GM23338 (cell line): ENCODE results near the gene SGO2. TPM values are rescaled to one million over a fixed set of nuclear protein-coding genes. Genes with fewer than 3 reads are reported as not detected.

ENCODE experiments used
- ATAC-seq: fragments of 200-7000 bp; cut with Tn5 transposase; 3 replicates; pipeline ENCODE4 v1.9.1; 2020
- DNase-seq: peaks from one replicate; pipeline ENCODE4 v3.0.0-alpha.2; 2015; ENCODE audit warnings: low spot score
- H2AFZ ChIP-seq: fragments of 200-600 bp; sonication (generic); 2 replicates; pipeline ENCODE4 v1.8.0; 2016; ENCODE audit warnings: antibody characterized with exemption, mild to moderate bottlenecking, moderate library complexity
- H3F3A ChIP-seq: fragments of 200-600 bp; sonication (generic); replicated peaks from 2 replicates; pipeline ENCODE4 v1.8.0; 2017; ENCODE audit warnings: antibody characterized with exemption, mixed run types, low read depth
- H3K27ac ChIP-seq: fragments of 200-600 bp; sonication (generic); 2 replicates; pipeline ENCODE4 v1.6.1; 2016; ENCODE audit warnings: low read depth
- H3K27me3 ChIP-seq: fragments of 200-600 bp; sonication (generic); 2 replicates; pipeline ENCODE4 v1.8.0; 2016; ENCODE audit warnings: mild to moderate bottlenecking, mixed run types, moderate library complexity; ENCODE audit not compliant: insufficient read depth
- H3K36me3 ChIP-seq: fragments of 200-600 bp; sonication (generic); 2 replicates; pipeline ENCODE4 v1.8.0; 2016; ENCODE audit warnings: mild to moderate bottlenecking; ENCODE audit not compliant: insufficient read depth
- H3K4me1 ChIP-seq: fragments of 200-600 bp; sonication (generic); 2 replicates; pipeline ENCODE4 v1.8.0; 2016; ENCODE audit warnings: mild to moderate bottlenecking, moderate library complexity; ENCODE audit not compliant: insufficient read depth
- H3K4me2 ChIP-seq: fragments of 200-600 bp; sonication (generic); 2 replicates; pipeline ENCODE4 v1.7.1; 2017; ENCODE audit warnings: mixed run types
- H3K4me3 ChIP-seq: fragments of 200-600 bp; sonication (generic); 2 replicates; pipeline ENCODE4 v1.6.1; 2016; ENCODE audit warnings: mixed run types
- H3K79me2 ChIP-seq: fragments of 200-600 bp; sonication (generic); replicated peaks from 2 replicates; pipeline ENCODE4 v1.8.0; 2017; ENCODE audit warnings: mild to moderate bottlenecking; ENCODE audit not compliant: insufficient read depth
- H3K9me2 ChIP-seq: fragments of 200-600 bp; sonication (generic); 2 replicates; pipeline ENCODE4 v1.8.0; 2017; ENCODE audit not compliant: insufficient read depth
- H4K20me1 ChIP-seq: fragments of 200-600 bp; sonication (generic); replicated peaks from 2 replicates; pipeline ENCODE4 v1.8.0; 2017; ENCODE audit warnings: mild to moderate bottlenecking; ENCODE audit not compliant: insufficient read depth
- H3K27ac Mint-ChIP-seq: 2 replicates; pipeline ENCODE4 v1.8.0; 2020; ENCODE audit warnings: inconsistent platforms, mild to moderate bottlenecking, moderate library complexity, mixed read lengths
- H3K27me3 Mint-ChIP-seq: 3 replicates; pipeline ENCODE4 v1.8.0; 2022; ENCODE audit warnings: low read depth, mild to moderate bottlenecking, moderate library complexity, mixed read lengths, inconsistent platforms; ENCODE audit not compliant: insufficient read depth, poor library complexity
- H3K36me3 Mint-ChIP-seq: 3 replicates; pipeline ENCODE4 v1.8.0; 2021; ENCODE audit warnings: low read depth, mild to moderate bottlenecking, inconsistent platforms, moderate library complexity, mixed read lengths
- H3K4me1 Mint-ChIP-seq: 3 replicates; pipeline ENCODE4 v1.8.0; 2020; ENCODE audit warnings: mild to moderate bottlenecking, inconsistent platforms, mixed read lengths
- H3K4me3 Mint-ChIP-seq: 3 replicates; pipeline ENCODE4 v1.8.0; 2021; ENCODE audit warnings: moderate library complexity, mild to moderate bottlenecking, inconsistent platforms, mixed read lengths
- H3K9me3 Mint-ChIP-seq: 3 replicates; pipeline ENCODE4 v1.8.0; 2020; ENCODE audit warnings: moderate library complexity, mild to moderate bottlenecking, inconsistent platforms, mixed read lengths
- CREB1 ChIP-seq: fragments of 250-450 bp; sonication (Bioruptor Pico); IDR thresholded peaks from 2 replicates; pipeline ENCODE4 v1.5.0; 2020; ENCODE audit warnings: low read depth, mild to moderate bottlenecking, moderate library complexity
- EZH2 ChIP-seq: fragments of 200-600 bp; sonication (generic); IDR thresholded peaks from one replicate; pipeline ENCODE4 v1.8.0; 2017; ENCODE audit warnings: antibody characterized with exemption, mild to moderate bottlenecking, low read depth; ENCODE audit not compliant: unreplicated experiment
- EZH2phosphoT487 ChIP-seq: fragments of 200-600 bp; sonication (generic); IDR thresholded peaks from one replicate; pipeline ENCODE4 v1.8.1; 2018; ENCODE audit warnings: antibody characterized with exemption; ENCODE audit not compliant: unreplicated experiment
- JUNB ChIP-seq: IDR thresholded peaks from one replicate; pipeline ENCODE4 v1.6.1; 2016; ENCODE audit warnings: antibody characterized with exemption; ENCODE audit not compliant: unreplicated experiment
- NANOG ChIP-seq: IDR thresholded peaks from 2 replicates; pipeline ENCODE4 v1.6.1; 2016; ENCODE audit warnings: antibody characterized with exemption, borderline replicate concordance
- STAT1 ChIP-seq: IDR thresholded peaks from one replicate; pipeline ENCODE4 v1.6.1; 2016; ENCODE audit warnings: antibody characterized with exemption; ENCODE audit not compliant: unreplicated experiment
- ZNF114 ChIP-seq: fragments of 250-450 bp; sonication (Bioruptor Pico); IDR thresholded peaks from 2 replicates; pipeline ENCODE4 v1.5.0; 2020; ENCODE audit warnings: mild to moderate bottlenecking, moderate library complexity
- ZNF331 ChIP-seq: fragments of 250-450 bp; sonication (Bioruptor Pico); IDR thresholded peaks from 2 replicates; pipeline ENCODE4 v1.5.0; 2020; ENCODE audit warnings: low read depth, mild to moderate bottlenecking, moderate library complexity
- polyA plus RNA-seq: library from polyadenylated mRNA; unstranded; fragments of >200 nt; fragmentation: Nextera tagmentation; extraction: Ambion mirVana; gene quantifications from 2 replicates; pipeline ENCODE4 v1.2.1, GENCODE V29; 2016
- total RNA-seq: library from RNA; depleted of rRNA; stranded (reverse); fragments of >200 nt; shearing (Covaris generic); gene quantifications from 2 replicates; pipeline ENCODE4 v1.2.3, GENCODE V29; 2014
- TF ChIP-seq, protein P1 (sequence below), 2 experiments: fragments of 200-600 bp in 1 of 2; sonication (generic) in 1 of 2; conservative IDR thresholded peaks; 2 replicates each; pipeline versions ENCODE4 v1.5.1 to v1.6.1; 2016 to 2017; ENCODE audit warnings: antibody characterized with exemption in 2 of 2, low read depth in 2 of 2, mild to moderate bottlenecking in 2 of 2, moderate library complexity in 1 of 2
- TF ChIP-seq, protein P2 (sequence below): fragments of 250-450 bp; sonication (Bioruptor Pico); IDR thresholded peaks from 2 replicates; pipeline ENCODE4 v1.5.0; 2020; ENCODE audit warnings: mild to moderate bottlenecking, moderate library complexity
- TF ChIP-seq, protein P3 (sequence below): IDR thresholded peaks from one replicate; pipeline ENCODE4 v1.6.1; 2018; ENCODE audit warnings: antibody characterized with exemption; ENCODE audit not compliant: unreplicated experiment
- TF ChIP-seq, protein P4 (sequence below): IDR thresholded peaks from 2 replicates; pipeline ENCODE4 v1.6.1; 2016; ENCODE audit warnings: antibody characterized with exemption

The SGO2 gene
- total and polyA plus RNA-seq, 2 experiments from 2014 or later, result 32.6 to 47.7 TPM

DNA sequence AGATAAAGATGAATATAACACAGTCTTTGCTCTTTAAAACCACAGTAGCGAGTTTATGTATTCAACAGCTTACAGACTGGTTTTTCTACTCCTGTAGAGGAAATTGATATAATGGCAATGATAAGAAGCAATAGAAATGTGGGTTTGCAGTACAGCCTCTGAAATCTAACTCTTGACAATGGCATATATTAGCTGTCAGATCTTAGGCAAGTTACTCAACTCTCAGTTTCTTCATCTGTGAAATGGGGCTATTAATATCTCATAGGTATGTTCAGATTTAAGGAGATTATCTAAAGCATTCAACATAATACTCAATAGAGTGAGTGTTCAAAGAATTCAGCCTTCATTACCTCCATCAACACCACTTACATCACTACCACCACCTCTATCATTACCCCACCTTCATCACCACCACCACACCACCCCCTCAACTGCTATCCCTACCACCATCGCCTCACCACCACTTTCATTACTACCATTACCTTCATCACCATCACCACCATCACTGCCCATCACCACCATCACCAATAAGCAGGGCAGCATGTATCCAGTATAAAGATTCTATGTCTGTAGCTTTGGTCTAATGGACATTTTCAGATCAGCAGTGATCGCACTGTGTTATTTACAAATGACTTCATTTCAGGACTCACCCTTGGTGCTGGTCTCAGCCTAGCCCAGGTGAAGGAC, 82.5 kb downstream of the SGO2 start:
- Mint-ChIP-seq H3K4me3 (no peak overlapping the region), H3K27me3 (no peaks in the 10 kb centered on the region), H3K4me1 (no peaks in the 10 kb centered on the region), H3K36me3 (peaks cover 10% of the 10 kb centered on the region; the same call in 1 of the 3 replicates), H3K27ac (no peak overlapping the region), H3K9me3 (no peaks in the 10 kb centered on the region)
- TF ChIP-seq, protein P1, sequence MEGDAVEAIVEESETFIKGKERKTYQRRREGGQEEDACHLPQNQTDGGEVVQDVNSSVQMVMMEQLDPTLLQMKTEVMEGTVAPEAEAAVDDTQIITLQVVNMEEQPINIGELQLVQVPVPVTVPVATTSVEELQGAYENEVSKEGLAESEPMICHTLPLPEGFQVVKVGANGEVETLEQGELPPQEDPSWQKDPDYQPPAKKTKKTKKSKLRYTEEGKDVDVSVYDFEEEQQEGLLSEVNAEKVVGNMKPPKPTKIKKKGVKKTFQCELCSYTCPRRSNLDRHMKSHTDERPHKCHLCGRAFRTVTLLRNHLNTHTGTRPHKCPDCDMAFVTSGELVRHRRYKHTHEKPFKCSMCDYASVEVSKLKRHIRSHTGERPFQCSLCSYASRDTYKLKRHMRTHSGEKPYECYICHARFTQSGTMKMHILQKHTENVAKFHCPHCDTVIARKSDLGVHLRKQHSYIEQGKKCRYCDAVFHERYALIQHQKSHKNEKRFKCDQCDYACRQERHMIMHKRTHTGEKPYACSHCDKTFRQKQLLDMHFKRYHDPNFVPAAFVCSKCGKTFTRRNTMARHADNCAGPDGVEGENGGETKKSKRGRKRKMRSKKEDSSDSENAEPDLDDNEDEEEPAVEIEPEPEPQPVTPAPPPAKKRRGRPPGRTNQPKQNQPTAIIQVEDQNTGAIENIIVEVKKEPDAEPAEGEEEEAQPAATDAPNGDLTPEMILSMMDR (conservative IDR thresholded peaks at IDR 0.05; ENCODE audit: low read depth in 2 of 2), result no peak
- TF ChIP-seq CREB1 (CRISPR knock-in tag) (no peak), EZH2phosphoT487 (no peak), JUNB (no peak), ZNF114 (CRISPR knock-in tag) (no peak), EZH2 (no peak), ZNF331 (no peak), STAT1 (no peak), NANOG (no peak)
- TF ChIP-seq, protein P2, sequence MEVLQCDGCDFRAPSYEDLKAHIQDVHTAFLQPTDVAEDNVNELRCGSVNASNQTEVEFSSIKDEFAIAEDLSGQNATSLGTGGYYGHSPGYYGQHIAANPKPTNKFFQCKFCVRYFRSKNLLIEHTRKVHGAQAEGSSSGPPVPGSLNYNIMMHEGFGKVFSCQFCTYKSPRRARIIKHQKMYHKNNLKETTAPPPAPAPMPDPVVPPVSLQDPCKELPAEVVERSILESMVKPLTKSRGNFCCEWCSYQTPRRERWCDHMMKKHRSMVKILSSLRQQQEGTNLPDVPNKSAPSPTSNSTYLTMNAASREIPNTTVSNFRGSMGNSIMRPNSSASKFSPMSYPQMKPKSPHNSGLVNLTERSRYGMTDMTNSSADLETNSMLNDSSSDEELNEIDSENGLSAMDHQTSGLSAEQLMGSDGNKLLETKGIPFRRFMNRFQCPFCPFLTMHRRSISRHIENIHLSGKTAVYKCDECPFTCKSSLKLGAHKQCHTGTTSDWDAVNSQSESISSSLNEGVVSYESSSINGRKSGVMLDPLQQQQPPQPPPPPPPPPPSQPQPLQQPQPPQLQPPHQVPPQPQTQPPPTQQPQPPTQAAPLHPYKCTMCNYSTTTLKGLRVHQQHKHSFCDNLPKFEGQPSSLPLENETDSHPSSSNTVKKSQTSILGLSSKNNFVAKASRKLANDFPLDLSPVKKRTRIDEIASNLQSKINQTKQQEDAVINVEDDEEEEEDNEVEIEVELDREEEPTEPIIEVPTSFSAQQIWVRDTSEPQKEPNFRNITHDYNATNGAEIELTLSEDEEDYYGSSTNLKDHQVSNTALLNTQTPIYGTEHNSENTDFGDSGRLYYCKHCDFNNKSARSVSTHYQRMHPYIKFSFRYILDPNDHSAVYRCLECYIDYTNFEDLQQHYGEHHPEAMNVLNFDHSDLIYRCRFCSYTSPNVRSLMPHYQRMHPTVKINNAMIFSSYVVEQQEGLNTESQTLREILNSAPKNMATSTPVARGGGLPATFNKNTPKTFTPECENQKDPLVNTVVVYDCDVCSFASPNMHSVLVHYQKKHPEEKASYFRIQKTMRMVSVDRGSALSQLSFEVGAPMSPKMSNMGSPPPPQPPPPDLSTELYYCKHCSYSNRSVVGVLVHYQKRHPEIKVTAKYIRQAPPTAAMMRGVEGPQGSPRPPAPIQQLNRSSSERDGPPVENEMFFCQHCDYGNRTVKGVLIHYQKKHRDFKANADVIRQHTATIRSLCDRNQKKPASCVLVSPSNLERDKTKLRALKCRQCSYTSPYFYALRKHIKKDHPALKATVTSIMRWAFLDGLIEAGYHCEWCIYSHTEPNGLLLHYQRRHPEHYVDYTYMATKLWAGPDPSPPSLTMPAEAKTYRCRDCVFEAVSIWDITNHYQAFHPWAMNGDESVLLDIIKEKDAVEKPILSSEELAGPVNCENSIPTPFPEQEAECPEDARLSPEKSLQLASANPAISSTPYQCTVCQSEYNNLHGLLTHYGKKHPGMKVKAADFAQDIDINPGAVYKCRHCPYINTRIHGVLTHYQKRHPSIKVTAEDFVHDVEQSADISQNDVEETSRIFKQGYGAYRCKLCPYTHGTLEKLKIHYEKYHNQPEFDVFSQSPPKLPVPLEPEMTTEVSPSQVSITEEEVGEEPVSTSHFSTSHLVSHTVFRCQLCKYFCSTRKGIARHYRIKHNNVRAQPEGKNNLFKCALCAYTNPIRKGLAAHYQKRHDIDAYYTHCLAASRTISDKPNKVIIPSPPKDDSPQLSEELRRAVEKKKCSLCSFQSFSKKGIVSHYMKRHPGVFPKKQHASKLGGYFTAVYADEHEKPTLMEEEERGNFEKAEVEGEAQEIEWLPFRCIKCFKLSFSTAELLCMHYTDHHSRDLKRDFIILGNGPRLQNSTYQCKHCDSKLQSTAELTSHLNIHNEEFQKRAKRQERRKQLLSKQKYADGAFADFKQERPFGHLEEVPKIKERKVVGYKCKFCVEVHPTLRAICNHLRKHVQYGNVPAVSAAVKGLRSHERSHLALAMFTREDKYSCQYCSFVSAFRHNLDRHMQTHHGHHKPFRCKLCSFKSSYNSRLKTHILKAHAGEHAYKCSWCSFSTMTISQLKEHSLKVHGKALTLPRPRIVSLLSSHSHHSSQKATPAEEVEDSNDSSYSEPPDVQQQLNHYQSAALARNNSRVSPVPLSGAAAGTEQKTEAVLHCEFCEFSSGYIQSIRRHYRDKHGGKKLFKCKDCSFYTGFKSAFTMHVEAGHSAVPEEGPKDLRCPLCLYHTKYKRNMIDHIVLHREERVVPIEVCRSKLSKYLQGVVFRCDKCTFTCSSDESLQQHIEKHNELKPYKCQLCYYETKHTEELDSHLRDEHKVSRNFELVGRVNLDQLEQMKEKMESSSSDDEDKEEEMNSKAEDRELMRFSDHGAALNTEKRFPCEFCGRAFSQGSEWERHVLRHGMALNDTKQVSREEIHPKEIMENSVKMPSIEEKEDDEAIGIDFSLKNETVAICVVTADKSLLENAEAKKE, result no peak
- TF ChIP-seq, protein P3, sequence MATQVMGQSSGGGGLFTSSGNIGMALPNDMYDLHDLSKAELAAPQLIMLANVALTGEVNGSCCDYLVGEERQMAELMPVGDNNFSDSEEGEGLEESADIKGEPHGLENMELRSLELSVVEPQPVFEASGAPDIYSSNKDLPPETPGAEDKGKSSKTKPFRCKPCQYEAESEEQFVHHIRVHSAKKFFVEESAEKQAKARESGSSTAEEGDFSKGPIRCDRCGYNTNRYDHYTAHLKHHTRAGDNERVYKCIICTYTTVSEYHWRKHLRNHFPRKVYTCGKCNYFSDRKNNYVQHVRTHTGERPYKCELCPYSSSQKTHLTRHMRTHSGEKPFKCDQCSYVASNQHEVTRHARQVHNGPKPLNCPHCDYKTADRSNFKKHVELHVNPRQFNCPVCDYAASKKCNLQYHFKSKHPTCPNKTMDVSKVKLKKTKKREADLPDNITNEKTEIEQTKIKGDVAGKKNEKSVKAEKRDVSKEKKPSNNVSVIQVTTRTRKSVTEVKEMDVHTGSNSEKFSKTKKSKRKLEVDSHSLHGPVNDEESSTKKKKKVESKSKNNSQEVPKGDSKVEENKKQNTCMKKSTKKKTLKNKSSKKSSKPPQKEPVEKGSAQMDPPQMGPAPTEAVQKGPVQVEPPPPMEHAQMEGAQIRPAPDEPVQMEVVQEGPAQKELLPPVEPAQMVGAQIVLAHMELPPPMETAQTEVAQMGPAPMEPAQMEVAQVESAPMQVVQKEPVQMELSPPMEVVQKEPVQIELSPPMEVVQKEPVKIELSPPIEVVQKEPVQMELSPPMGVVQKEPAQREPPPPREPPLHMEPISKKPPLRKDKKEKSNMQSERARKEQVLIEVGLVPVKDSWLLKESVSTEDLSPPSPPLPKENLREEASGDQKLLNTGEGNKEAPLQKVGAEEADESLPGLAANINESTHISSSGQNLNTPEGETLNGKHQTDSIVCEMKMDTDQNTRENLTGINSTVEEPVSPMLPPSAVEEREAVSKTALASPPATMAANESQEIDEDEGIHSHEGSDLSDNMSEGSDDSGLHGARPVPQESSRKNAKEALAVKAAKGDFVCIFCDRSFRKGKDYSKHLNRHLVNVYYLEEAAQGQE, result no peak
- TF ChIP-seq, protein P4, sequence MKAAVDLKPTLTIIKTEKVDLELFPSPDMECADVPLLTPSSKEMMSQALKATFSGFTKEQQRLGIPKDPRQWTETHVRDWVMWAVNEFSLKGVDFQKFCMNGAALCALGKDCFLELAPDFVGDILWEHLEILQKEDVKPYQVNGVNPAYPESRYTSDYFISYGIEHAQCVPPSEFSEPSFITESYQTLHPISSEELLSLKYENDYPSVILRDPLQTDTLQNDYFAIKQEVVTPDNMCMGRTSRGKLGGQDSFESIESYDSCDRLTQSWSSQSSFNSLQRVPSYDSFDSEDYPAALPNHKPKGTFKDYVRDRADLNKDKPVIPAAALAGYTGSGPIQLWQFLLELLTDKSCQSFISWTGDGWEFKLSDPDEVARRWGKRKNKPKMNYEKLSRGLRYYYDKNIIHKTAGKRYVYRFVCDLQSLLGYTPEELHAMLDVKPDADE, result no peak
- Histone ChIP-seq H3K4me3 (no peak overlapping the region), H3K4me1 (no peaks in the 10 kb centered on the region), H3K9me2 (no peaks in the 10 kb centered on the region), H2AFZ (no peak overlapping the region), H4K20me1 (no peaks in the 10 kb centered on the region; the same call in 1 of the 2 replicates), H3K4me2 (no peak overlapping the region), H3K27me3 (no peaks in the 10 kb centered on the region), H3K36me3 (no peaks in the 10 kb centered on the region), H3K27ac (no peak overlapping the region), H3K79me2 (no peaks in the 10 kb centered on the region), H3F3A (no peaks in the 10 kb centered on the region)
- no peak for ATAC-seq
- no peak for DNase-seq
